WERI-Rb-1 (cell line): ENCODE data around the gene UBE2E1.

ENCODE experiments used
- DNase-seq: peaks from one replicate; pipeline ENCODE4 v3.0.0-alpha.2; 2020
- H3K27ac ChIP-seq: fragments of 250-450 bp; sonication (Bioruptor Pico); 2 replicates; pipeline ENCODE4 v1.5.1; 2020; ENCODE audit warnings: mild to moderate bottlenecking, moderate library complexity
- H3K27me3 ChIP-seq: fragments of 250-450 bp; sonication (Bioruptor Pico); 2 replicates; pipeline ENCODE4 v1.5.1; 2021; ENCODE audit warnings: mild to moderate bottlenecking, low read depth, moderate library complexity; ENCODE audit not compliant: insufficient read depth, severe bottlenecking
- H3K36me3 ChIP-seq: fragments of 250-450 bp; sonication (Bioruptor Pico); 2 replicates; pipeline ENCODE4 v1.5.1; 2020; ENCODE audit warnings: mild to moderate bottlenecking, moderate library complexity
- H3K4me3 ChIP-seq: 2 replicates; pipeline ENCODE4 v1.5.1; 2011; ENCODE audit warnings: low read depth, mild to moderate bottlenecking, control low read depth, low read length
- H3K9me3 ChIP-seq: fragments of 250-450 bp; sonication (Bioruptor Pico); 2 replicates; pipeline ENCODE4 v1.5.1; 2021; ENCODE audit warnings: mild to moderate bottlenecking, moderate library complexity; ENCODE audit not compliant: severe bottlenecking
- TF ChIP-seq, protein P1 (sequence below): IDR thresholded peaks from 2 replicates; pipeline ENCODE4 v1.5.1; 2011; ENCODE audit warnings: low read depth, mild to moderate bottlenecking, control low read depth, inconsistent platforms, low read length

UBE2E1 gene

GRCh38 chr3:23830869-23831484, 25.2 kb downstream of the UBE2E1 start:
- H3K4me3 ChIP-seq, result no peak overlapping the region
- H3K36me3 ChIP-seq, result no peaks in the 10 kb centered on the region; the same call in 1 of the 2 replicates
- no peak for DNase-seq
- no peaks in the 10 kb centered on the region for H3K27me3 ChIP-seq
- TF ChIP-seq, protein P1, sequence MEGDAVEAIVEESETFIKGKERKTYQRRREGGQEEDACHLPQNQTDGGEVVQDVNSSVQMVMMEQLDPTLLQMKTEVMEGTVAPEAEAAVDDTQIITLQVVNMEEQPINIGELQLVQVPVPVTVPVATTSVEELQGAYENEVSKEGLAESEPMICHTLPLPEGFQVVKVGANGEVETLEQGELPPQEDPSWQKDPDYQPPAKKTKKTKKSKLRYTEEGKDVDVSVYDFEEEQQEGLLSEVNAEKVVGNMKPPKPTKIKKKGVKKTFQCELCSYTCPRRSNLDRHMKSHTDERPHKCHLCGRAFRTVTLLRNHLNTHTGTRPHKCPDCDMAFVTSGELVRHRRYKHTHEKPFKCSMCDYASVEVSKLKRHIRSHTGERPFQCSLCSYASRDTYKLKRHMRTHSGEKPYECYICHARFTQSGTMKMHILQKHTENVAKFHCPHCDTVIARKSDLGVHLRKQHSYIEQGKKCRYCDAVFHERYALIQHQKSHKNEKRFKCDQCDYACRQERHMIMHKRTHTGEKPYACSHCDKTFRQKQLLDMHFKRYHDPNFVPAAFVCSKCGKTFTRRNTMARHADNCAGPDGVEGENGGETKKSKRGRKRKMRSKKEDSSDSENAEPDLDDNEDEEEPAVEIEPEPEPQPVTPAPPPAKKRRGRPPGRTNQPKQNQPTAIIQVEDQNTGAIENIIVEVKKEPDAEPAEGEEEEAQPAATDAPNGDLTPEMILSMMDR, result no peak
- H3K27ac ChIP-seq, result no peak overlapping the region
- no peaks in the 10 kb centered on the region for H3K9me3 ChIP-seq

DNA sequence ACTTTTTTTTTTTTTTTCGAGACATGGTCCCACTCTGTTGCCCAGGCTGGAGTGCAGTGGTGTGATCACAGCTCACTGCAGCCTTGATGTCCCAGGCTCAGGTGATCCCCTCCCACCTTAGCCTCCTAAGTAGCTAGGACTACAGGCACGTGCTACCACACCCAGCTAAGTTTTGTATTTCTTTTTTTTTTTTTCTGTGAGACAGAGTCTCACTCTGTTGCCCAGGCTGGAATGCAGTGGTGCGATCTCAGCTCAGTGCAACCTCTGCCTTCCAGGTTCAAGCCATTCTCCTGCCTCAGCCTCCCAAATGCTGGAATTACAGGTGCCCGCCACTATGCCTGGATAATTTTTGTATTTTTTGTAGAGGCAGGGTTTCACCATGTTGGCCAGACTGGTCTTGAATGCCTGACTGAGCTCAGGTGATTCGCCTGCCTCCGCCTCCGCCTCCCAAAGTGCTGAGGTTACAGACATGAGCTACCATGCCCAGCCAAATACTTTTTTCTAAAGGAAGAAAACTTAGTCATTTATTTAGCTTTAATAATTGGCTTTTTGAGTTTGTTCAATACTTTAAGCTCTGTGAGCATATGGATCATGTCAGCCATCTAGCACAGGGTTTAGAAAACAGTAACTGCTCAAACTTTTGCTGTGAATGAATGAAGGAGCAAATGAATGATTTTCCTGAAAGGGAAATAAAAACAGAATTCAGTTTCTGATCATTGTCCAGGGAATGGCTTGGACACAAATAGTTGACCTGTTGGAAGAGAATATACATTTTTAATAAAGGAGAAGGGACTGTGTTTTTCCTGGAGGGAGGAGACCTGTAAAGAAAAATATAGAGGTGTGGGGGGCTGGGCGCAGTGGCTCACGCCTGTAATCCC, 26.0 kb downstream of the UBE2E1 start:
- no peak overlapping the region for H3K4me3 ChIP-seq
- H3K9me3 ChIP-seq, result no peaks in the 10 kb centered on the region
- no peak overlapping the region for H3K27ac ChIP-seq
- H3K27me3 ChIP-seq, result no peaks in the 10 kb centered on the region
- H3K36me3 ChIP-seq, result no peaks in the 10 kb centered on the region; the same call in 1 of the 2 replicates
- DNase-seq, result no peak
- TF ChIP-seq, protein P1, result no peak

- TF ChIP-seq, protein P1, result no peak
- DNase-seq, result no peak
- Histone ChIP-seq H3K27me3 (no peaks in the 10 kb centered on the region), H3K36me3 (no peaks in the 10 kb centered on the region; the same call in 1 of the 2 replicates), H3K27ac (no peak overlapping the region), H3K4me3 (no peak overlapping the region), H3K9me3 (no peaks in the 10 kb centered on the region)
Observed at GRCh38 chr3:23832523-23832922, 26.8 kb downstream of the UBE2E1 start.

- TF ChIP-seq, protein P1, result no peak
- H3K9me3 ChIP-seq, result no peaks in the 10 kb centered on the region
- H3K36me3 ChIP-seq, result no peaks in the 10 kb centered on the region; the same call in 1 of the 2 replicates
- no peak for DNase-seq
- H3K27ac ChIP-seq, result no peak overlapping the region
- H3K4me3 ChIP-seq, result no peak overlapping the region
- no peaks in the 10 kb centered on the region for H3K27me3 ChIP-seq
Observed at GRCh38 chr3:23834082-23834870, 28.5 kb downstream of the UBE2E1 start.

GRCh38 chr3:23835087-23835486, 29.3 kb downstream of the UBE2E1 start:
- no peaks in the 10 kb centered on the region for H3K27me3 ChIP-seq
- DNase-seq, result no peak
- TF ChIP-seq, protein P1, result no peak
- no peak overlapping the region for H3K27ac ChIP-seq
- no peaks in the 10 kb centered on the region for H3K9me3 ChIP-seq
- no peak overlapping the region for H3K4me3 ChIP-seq
- no peaks in the 10 kb centered on the region; the same call in 1 of the 2 replicates for H3K36me3 ChIP-seq
